ENCODE measurements around the gene MARF1.
"Not testable (repeated sequence)": the region's sequence is repeated elsewhere in the genome, so short reads cannot be mapped to it uniquely, and the experiment has no call there.

MARF1 gene

GRCh38 chr16:15643048-15643945, at the start of gene MARF1:
Gene MARF1, minus strand, starts transcription at chr16:15643154. Its CDS starts 3,921 bp downstream, at chr16:15639233.
- peak; percentile 100 for DNase-seq

GRCh38 chr16:15692508-15692907, 49.6 kb upstream of the MARF1 start:
- not testable (repeated sequence) for DNase-seq

- DNase-seq, result no peak
Observed at GRCh38 chr16:15691046-15691445, 48.1 kb upstream of the MARF1 start.

- DNase-seq, result no peak
Observed at GRCh38 chr16:15690296-15690695, 47.3 kb upstream of the MARF1 start.

- no peak for DNase-seq
Observed at GRCh38 chr16:15689290-15689689, 46.3 kb upstream of the MARF1 start.

- DNase-seq, result no peak
Observed at GRCh38 chr16:15686287-15686686, 43.3 kb upstream of the MARF1 start.

GRCh38 chr16:15682105-15682570, 39.2 kb upstream of the MARF1 start:
- peak; percentile 41 for DNase-seq

GRCh38 chr16:15677447-15677846, 34.5 kb upstream of the MARF1 start:
- DNase-seq, result no peak

GRCh38 chr16:15676506-15676905, 33.6 kb upstream of the MARF1 start:
- no peak for DNase-seq

- DNase-seq, result no peak
Observed at GRCh38 chr16:15674571-15674970, 31.6 kb upstream of the MARF1 start.

GRCh38 chr16:15672514-15673167, 29.7 kb upstream of the MARF1 start:
- peak; percentile 75 for DNase-seq

GRCh38 chr16:15672127-15672513, 29.2 kb upstream of the MARF1 start:
- not testable (repeated sequence) for DNase-seq

- no peak for DNase-seq
Observed at GRCh38 chr16:15671530-15672117, 28.7 kb upstream of the MARF1 start.

- DNase-seq, result no peak
Observed at GRCh38 chr16:15667091-15667742, 24.3 kb upstream of the MARF1 start.

- no peak for DNase-seq
Observed at GRCh38 chr16:15665107-15665506, 22.2 kb upstream of the MARF1 start.

- no peak for DNase-seq
Observed at GRCh38 chr16:15660203-15660601, 17.2 kb upstream of the MARF1 start.

GRCh38 chr16:15658556-15658955, 15.6 kb upstream of the MARF1 start:
- no peak for DNase-seq

GRCh38 chr16:15658149-15658548, 15.2 kb upstream of the MARF1 start:
- DNase-seq, result no peak

- DNase-seq, result not testable (repeated sequence)
Observed at GRCh38 chr16:15655561-15655960, 12.6 kb upstream of the MARF1 start.

- DNase-seq, result no peak
Observed at GRCh38 chr16:15654591-15654990, 11.6 kb upstream of the MARF1 start.

- no peak for DNase-seq
Observed at GRCh38 chr16:15653227-15653626, 10.3 kb upstream of the MARF1 start.

GRCh38 chr16:15652293-15653001, 9.5 kb upstream of the MARF1 start:
- no peak for DNase-seq
